Measurements from ENCODE around the gene CLK2.

DNA sequence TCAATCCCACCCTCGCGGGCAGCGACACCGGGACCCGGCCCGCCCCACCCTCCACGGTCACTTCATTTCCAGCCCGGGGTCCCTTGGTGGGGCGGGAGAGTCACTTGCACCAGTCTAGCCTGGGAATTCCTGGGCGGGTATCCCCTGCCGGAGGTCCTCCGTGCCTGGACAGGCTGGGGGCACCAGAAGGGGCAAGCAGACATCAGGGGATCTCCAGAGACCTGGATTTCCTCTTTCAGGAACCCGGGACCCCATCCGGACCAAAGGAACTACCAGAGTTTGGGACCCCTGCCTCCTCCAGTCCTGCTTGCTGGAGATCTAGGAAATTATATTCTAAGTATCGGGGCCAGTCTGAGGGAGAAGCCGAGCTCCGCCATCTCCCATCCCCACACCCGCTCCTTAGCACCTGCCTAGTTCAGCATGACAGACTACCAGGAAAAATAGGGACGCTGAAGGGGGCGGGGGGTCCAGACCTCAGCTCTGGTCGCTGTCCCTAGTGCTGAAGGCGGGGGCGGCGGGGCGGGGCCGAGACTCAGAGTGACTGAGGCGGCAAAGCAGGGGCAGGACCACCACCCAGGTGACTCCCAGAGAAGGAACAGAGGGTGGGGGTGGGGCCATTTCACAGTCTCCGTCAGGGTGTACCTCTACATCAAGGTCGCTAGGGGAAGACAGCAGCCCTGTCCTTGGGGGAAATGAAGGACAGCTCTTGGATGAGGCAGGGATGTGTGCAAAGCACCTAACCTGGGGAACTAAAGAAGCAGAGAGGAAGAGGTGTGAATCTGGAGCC, 4.8 kb upstream of the CLK2 start:
- TF ChIP-seq CTCF (conservative IDR thresholded peaks at IDR 0.05), result no peak
- no peak for TF ChIP-seq ZFX (IDR thresholded peaks at IDR 0.05)

Measured in C4-2B (cell line).